ENCODE measurements around the gene MCHR1. TPM values are rescaled to one million over a fixed set of nuclear protein-coding genes. Genes with fewer than 3 reads are reported as not detected.

Gene MCHR1
- total and polyA plus RNA-seq, 4 donors, result 0.23 to 2.4 (median 1.1) TPM

GRCh38 chr22:40687706-40688105, 8.4 kb downstream of the MCHR1 start (continued):
- TF ChIP-seq REST (IDR thresholded peaks at IDR 0.05) (no peak), SP1 (IDR thresholded peaks at IDR 0.05) (no peak), HNF4G (IDR thresholded peaks at IDR 0.05) (no peak)

GRCh38 chr22:40690370-40690769, 11.1 kb downstream of the MCHR1 start:
- no peak for TF ChIP-seq ATF3 (IDR thresholded peaks at IDR 0.05)
- 83% methylated on average over 8 of the region's 8 CpGs for WGBS
- no peak overlapping the region for H3K9ac ChIP-seq (ENCODE audit: low read depth in 1 of 2, low read length in 2 of 2)
- no peaks in the 10 kb centered on the region for H3K36me3 ChIP-seq (ENCODE audit: control insufficient read depth in 4 of 4, insufficient read depth in 3 of 4, low read depth in 1 of 4, low read length in 3 of 4)
- H3K4me3 ChIP-seq (ENCODE audit: low read depth in 1 of 3, low read length in 3 of 3), result no peak overlapping the region
- no peak for DNase-seq (ENCODE audit: low spot score)
- H3K9me3 ChIP-seq (ENCODE audit: control insufficient read depth in 4 of 4, low read length in 3 of 4), result no peaks in the 10 kb centered on the region
- H3K27ac ChIP-seq (ENCODE audit: low read depth in 1 of 2, low read length in 2 of 2), result no peak overlapping the region
- no peaks in the 10 kb centered on the region for H3K4me1 ChIP-seq (ENCODE audit: control insufficient read depth in 4 of 4, insufficient read depth in 4 of 4, low read length in 3 of 4)
- H3K27me3 ChIP-seq (ENCODE audit: control insufficient read depth in 4 of 4, insufficient read depth in 4 of 4, low read length in 3 of 4), result no peaks in the 10 kb centered on the region

GRCh38 chr22:40691532-40691931, 12.2 kb downstream of the MCHR1 start:
- DNase-seq (ENCODE audit: low spot score), result no peak
- TF ChIP-seq EGR1 (IDR thresholded peaks at IDR 0.05; ENCODE audit: low read depth in 2 of 2), result no peak
- TF ChIP-seq CTCF (IDR thresholded peaks at IDR 0.05; ENCODE audit: low read depth, low read length, missing input control), result no peak
- TF ChIP-seq RAD21 (IDR thresholded peaks at IDR 0.05), result no peak
- TF ChIP-seq GABPA (IDR thresholded peaks at IDR 0.05 in 1 of 2, conservative IDR thresholded peaks at IDR 0.05 in 1 of 2), result no peak
- TF ChIP-seq MAX (IDR thresholded peaks at IDR 0.05), result no peak
- no peak for TF ChIP-seq TAF1 (conservative IDR thresholded peaks at IDR 0.05)
- TF ChIP-seq ZBTB33 (IDR thresholded peaks at IDR 0.05), result no peak
- TF ChIP-seq ATF3 (IDR thresholded peaks at IDR 0.05), result no peak
- no peak for TF ChIP-seq NR2F2 (IDR thresholded peaks at IDR 0.05)
- no peak for TF ChIP-seq FOXA1 (IDR thresholded peaks at IDR 0.05)
- no peak for TF ChIP-seq REST (IDR thresholded peaks at IDR 0.05)
- TF ChIP-seq YY1 (IDR thresholded peaks at IDR 0.05), result no peak
- TF ChIP-seq JUND (IDR thresholded peaks at IDR 0.05), result no peak
- no peak for TF ChIP-seq RXRA (IDR thresholded peaks at IDR 0.05)
- no peak for TF ChIP-seq HNF4A (conservative IDR thresholded peaks at IDR 0.05)
- no peak for TF ChIP-seq SP1 (IDR thresholded peaks at IDR 0.05)
- Histone ChIP-seq H3K27ac (ENCODE audit: low read depth in 1 of 2, low read length in 2 of 2) (no peak overlapping the region), H3K4me1 (ENCODE audit: control insufficient read depth in 4 of 4, insufficient read depth in 4 of 4, low read length in 3 of 4) (no peaks in the 10 kb centered on the region), H3K9me3 (ENCODE audit: control insufficient read depth in 4 of 4, low read length in 3 of 4) (no peaks in the 10 kb centered on the region), H3K27me3 (ENCODE audit: control insufficient read depth in 4 of 4, insufficient read depth in 4 of 4, low read length in 3 of 4) (no peaks in the 10 kb centered on the region), H3K4me3 (ENCODE audit: low read depth in 1 of 3, low read length in 3 of 3) (no peak overlapping the region), H3K36me3 (ENCODE audit: control insufficient read depth in 4 of 4, insufficient read depth in 3 of 4, low read depth in 1 of 4, low read length in 3 of 4) (no peaks in the 10 kb centered on the region), H3K9ac (ENCODE audit: low read depth in 1 of 2, low read length in 2 of 2) (no peak overlapping the region)
